Measurements from ENCODE around the gene SMARCA2. TPM values are rescaled to one million over a fixed set of nuclear protein-coding genes. Genes with fewer than 3 reads are reported as not detected.

The SMARCA2 gene
- total RNA-seq, 6 donors from 2014 or later = 74.3 to 210 (median 139) TPM

DNA sequence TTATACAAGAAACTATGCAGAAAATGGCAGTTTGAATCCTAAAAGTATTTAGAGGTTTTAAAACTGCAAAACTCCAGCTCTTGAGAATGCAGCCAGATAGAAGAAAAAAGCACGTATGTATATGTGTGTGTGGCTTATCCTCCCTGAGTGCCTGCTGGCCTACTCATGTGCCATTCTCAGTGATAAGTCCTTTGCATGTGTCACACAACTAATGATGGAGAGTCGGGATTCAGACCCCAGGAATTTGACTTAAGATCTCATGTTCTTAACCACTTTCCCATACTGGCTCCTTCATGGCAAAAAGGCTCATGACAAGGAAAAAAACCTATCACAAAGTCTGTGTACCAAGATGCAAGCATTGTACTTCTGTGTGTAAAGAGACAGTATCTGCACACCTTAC lies 26.6 kb downstream of the SMARCA2 start:
- no peak for TF ChIP-seq POLR2AphosphoS5 (IDR thresholded peaks at IDR 0.05)
- TF ChIP-seq, protein P1, sequence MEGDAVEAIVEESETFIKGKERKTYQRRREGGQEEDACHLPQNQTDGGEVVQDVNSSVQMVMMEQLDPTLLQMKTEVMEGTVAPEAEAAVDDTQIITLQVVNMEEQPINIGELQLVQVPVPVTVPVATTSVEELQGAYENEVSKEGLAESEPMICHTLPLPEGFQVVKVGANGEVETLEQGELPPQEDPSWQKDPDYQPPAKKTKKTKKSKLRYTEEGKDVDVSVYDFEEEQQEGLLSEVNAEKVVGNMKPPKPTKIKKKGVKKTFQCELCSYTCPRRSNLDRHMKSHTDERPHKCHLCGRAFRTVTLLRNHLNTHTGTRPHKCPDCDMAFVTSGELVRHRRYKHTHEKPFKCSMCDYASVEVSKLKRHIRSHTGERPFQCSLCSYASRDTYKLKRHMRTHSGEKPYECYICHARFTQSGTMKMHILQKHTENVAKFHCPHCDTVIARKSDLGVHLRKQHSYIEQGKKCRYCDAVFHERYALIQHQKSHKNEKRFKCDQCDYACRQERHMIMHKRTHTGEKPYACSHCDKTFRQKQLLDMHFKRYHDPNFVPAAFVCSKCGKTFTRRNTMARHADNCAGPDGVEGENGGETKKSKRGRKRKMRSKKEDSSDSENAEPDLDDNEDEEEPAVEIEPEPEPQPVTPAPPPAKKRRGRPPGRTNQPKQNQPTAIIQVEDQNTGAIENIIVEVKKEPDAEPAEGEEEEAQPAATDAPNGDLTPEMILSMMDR (IDR thresholded peaks at IDR 0.05) = no peak
- no peak for TF ChIP-seq EP300 (IDR thresholded peaks at IDR 0.05)
- no peak for TF ChIP-seq POLR2A (IDR thresholded peaks at IDR 0.05)
- Histone ChIP-seq H3K27ac (no peak overlapping the region), H3K4me3 (no peak overlapping the region), H3K36me3 (peaks cover 14 to 43% (median 28%) of the 10 kb centered on the region in 4 donors), H3K4me1 (peaks cover 0 to 8% (median 5%) of the 10 kb centered on the region in 4 donors), H3K27me3 (no peaks in the 10 kb centered on the region), H3K9me3 (no peaks in the 10 kb centered on the region)
- ATAC-seq (ENCODE audit: low FRiP score in 2 of 2) (no peak), DNase-seq (no peak)
- 85 to 95% methylated on average over 2 of the region's 2 CpGs for WGBS, 2 donors

DNA sequence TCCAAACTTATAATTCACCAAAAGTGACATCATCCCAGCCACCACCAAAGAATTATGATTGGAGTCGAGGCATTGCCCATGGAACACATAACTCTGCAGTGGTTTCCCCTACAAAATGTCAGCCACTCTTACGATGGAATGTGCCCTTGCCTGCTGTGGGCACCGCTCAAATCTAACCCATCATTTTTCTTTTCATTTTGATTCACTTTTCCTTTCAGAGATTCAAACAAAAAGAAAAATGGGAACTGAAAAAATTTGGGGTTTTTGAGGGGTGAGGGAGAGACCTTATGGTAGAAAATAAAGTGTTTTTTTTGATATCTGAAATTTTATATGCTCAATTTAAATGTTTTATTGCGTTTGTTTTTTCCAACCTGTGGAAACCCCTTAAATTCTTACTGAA lies 28.1 kb downstream of the SMARCA2 start:
- H3K4me3 ChIP-seq = no peak overlapping the region
- H3K9me3 ChIP-seq = no peaks in the 10 kb centered on the region
- peaks cover 19 to 53% (median 33%) of the 10 kb centered on the region in 4 donors for H3K36me3 ChIP-seq
- TF ChIP-seq, protein P1 (IDR thresholded peaks at IDR 0.05) = no peak
- TF ChIP-seq EP300 (IDR thresholded peaks at IDR 0.05) (no peak), POLR2A (IDR thresholded peaks at IDR 0.05) (no peak), POLR2AphosphoS5 (IDR thresholded peaks at IDR 0.05) (no peak)
- H3K4me1 ChIP-seq = peaks cover 0 to 8% (median 5%) of the 10 kb centered on the region in 4 donors
- no peaks in the 10 kb centered on the region for H3K27me3 ChIP-seq
- H3K27ac ChIP-seq = no peak overlapping the region
- ATAC-seq (ENCODE audit: low FRiP score in 2 of 2) = no peak
- 85 to 88% methylated on average over 4 of the region's 4 CpGs for WGBS, 2 donors
- no peak for DNase-seq

DNA sequence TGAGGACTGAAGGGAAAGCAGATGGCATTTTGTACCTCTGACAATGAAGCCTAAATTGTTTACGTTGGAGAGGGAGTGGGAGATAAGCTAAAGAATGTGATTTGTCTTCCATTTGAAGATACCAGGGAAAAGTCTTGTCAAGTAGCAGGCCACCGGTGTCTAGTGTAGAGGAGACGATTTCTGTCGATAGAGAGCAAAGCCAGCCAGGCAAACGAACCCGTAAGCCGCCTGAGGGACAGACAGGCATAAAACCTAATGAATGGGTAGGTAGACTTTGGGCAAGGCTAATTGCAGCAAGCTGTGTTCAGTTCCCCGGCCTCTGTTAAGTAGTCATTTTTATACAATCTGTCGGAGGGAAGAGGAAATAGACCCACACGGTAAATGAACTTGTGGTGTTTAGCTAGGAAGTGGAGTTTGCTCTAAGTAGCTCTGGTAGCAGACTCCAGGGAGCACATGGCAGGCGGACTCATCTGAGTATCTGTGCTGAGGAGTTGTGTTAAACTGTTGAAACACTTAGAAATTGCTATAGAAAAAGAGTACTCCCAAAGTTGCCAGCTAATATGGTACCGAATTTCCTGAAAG lies 28.8 kb downstream of the SMARCA2 start:
- H3K9me3 ChIP-seq = no peaks in the 10 kb centered on the region
- 64 to 69% methylated on average over 12 of the region's 12 CpGs for WGBS, 2 donors
- peaks cover 19 to 53% (median 33%) of the 10 kb centered on the region in 4 donors for H3K36me3 ChIP-seq
- TF ChIP-seq POLR2A (IDR thresholded peaks at IDR 0.05) (no peak), EP300 (IDR thresholded peaks at IDR 0.05) (no peak), POLR2AphosphoS5 (IDR thresholded peaks at IDR 0.05) (no peak)
- TF ChIP-seq, protein P1 (IDR thresholded peaks at IDR 0.05) = no peak
- DNase-seq = no peak
- no peak overlapping the region for H3K27ac ChIP-seq
- H3K4me3 ChIP-seq = no peak overlapping the region
- peaks cover 0 to 8% (median 5%) of the 10 kb centered on the region in 4 donors for H3K4me1 ChIP-seq
- no peaks in the 10 kb centered on the region for H3K27me3 ChIP-seq
- ATAC-seq (ENCODE audit: low FRiP score in 2 of 2) = no peak

DNA sequence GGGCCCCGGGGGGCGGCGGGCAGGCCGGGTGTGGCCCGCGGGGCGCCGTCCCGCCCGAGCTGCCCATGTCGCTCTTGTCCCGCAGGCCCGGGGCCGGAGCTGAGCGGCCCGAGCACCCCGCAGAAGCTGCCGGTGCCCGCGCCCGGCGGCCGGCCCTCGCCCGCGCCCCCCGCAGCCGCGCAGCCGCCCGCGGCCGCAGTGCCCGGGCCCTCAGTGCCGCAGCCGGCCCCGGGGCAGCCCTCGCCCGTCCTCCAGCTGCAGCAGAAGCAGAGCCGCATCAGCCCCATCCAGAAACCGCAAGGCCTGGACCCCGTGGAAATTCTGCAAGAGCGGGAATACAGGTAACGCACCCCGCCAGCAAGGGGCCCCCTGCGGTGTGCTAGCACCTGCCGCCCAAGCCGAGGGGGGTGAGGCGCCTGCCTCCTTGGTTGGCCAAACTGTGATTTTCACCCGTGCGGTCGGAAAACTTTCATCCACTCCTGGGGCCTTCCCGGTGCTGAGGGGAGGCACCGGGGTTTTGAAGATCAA lies 32.1 kb downstream of the SMARCA2 start:
- WGBS, 2 donors = 88 to 94% methylated on average over 12 to 49 of the region's 54 CpGs
- no peak overlapping the region for H3K27ac ChIP-seq
- H3K4me1 ChIP-seq = no peaks in the 10 kb centered on the region
- TF ChIP-seq POLR2A (IDR thresholded peaks at IDR 0.05) = no peak
- no peak for TF ChIP-seq POLR2AphosphoS5 (IDR thresholded peaks at IDR 0.05)
- TF ChIP-seq EP300 (IDR thresholded peaks at IDR 0.05) = no peak
- TF ChIP-seq, protein P1 (IDR thresholded peaks at IDR 0.05) = no peak
- H3K4me3 ChIP-seq = no peak overlapping the region
- DNase-seq = peak in 1 of 2 donors; percentile 56
- peaks cover 3 to 35% (median 11%) of the 10 kb centered on the region in 4 donors for H3K36me3 ChIP-seq
- no peaks in the 10 kb centered on the region for H3K9me3 ChIP-seq
- no peak for ATAC-seq (ENCODE audit: low FRiP score in 2 of 2)
- no peaks in the 10 kb centered on the region for H3K27me3 ChIP-seq

DNA sequence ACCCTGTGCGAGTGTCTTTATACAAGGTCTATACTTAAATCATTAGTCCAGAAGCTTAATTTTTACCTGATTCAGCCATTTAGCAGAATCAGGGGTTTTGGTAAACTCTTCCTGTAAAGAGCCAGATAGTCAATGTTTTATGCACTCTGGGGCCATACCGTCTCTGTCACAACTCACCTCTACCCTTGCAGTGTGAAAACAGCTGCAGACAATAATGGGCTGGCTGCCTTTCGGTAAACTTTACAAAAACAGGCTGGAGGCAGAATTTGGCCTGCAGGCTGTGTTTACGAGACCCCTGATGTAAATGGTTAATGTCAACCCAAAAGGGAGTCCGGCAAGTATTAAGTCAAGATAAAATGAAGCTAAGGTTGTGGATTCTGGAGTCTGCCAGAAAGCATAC lies 32.8 kb downstream of the SMARCA2 start:
- Histone ChIP-seq H3K36me3 (peaks cover 3 to 28% (median 11%) of the 10 kb centered on the region in 4 donors), H3K9me3 (no peaks in the 10 kb centered on the region), H3K4me3 (no peak overlapping the region), H3K27ac (no peak overlapping the region), H3K27me3 (no peaks in the 10 kb centered on the region), H3K4me1 (no peaks in the 10 kb centered on the region)
- ATAC-seq (ENCODE audit: low FRiP score in 2 of 2) (no peak), DNase-seq (no peak)
- TF ChIP-seq POLR2AphosphoS5 (IDR thresholded peaks at IDR 0.05) = no peak
- TF ChIP-seq, protein P1 (IDR thresholded peaks at IDR 0.05) = no peak
- TF ChIP-seq EP300 (IDR thresholded peaks at IDR 0.05) = no peak
- TF ChIP-seq POLR2A (IDR thresholded peaks at IDR 0.05) = no peak
- WGBS, 2 donors = 83 to 91% methylated on average over 5 of the region's 5 CpGs

All from upper lobe of left lung (tissue), 6 donors.